CD4-positive, alpha-beta T cell (primary cell): Measurements from ENCODE around the gene ADCYAP1R1. TPM values are rescaled to one million over a fixed set of nuclear protein-coding genes. Genes with fewer than 3 reads are reported as not detected.
A peak's percentile ranks its signal among the peaks of the same experiment; 100 is the strongest.

Experiments used
- ATAC-seq: fragments of 200-7000 bp; cut with Tn5 transposase; one replicate; pipeline ENCODE4 v1.10.0; 2022; ENCODE audit warnings: mild to moderate bottlenecking; ENCODE audit not compliant: poor library complexity
- CTCF ChIA-PET: fragments of 350-600 bp; sonication (Branson Sonifier 250); formaldehyde crosslinking; loops from one replicate; lab custom pipeline; 2021; ENCODE audit warnings: antibody characterized with exemption, inconsistent platforms; lab: Charles Lee
- POLR2A ChIA-PET: fragments of 350-600 bp; sonication (Branson Sonifier 250); formaldehyde crosslinking; loops from one replicate; lab custom pipeline; 2021; ENCODE audit warnings: antibody characterized with exemption, inconsistent platforms; lab: Charles Lee
- DNase-seq, 14 experiments: peaks; one replicate each; pipeline ENCODE4 v3.0.0-alpha.2; 2013 to 2020; ENCODE audit warnings: mixed read lengths in 2 of 14
- H3K27ac ChIP-seq, 2 donors: one replicate each; pipeline versions ENCODE4 v1.5.1 to v1.7.0; 2013; ENCODE audit warnings: low read length in 2 of 2, low read depth in 1 of 2, mild to moderate bottlenecking in 1 of 2
- H3K27me3 ChIP-seq, 2 experiments: 1 replicate in 1 of 2; 2 replicates in 1 of 2; pipeline versions ENCODE4 v1.6.1 to v1.7.0; 2013; ENCODE audit warnings: low read length in 2 of 2, control low read depth in 1 of 2, mild to moderate bottlenecking in 1 of 2, moderate library complexity in 1 of 2; ENCODE audit not compliant: insufficient read depth in 2 of 2, control insufficient read depth in 1 of 2
- H3K36me3 ChIP-seq: one replicate; pipeline ENCODE4 v1.6.1; 2013; ENCODE audit warnings: low read length, control low read depth; ENCODE audit not compliant: insufficient read depth
- H3K4me1 ChIP-seq: one replicate; pipeline ENCODE4 v1.6.1; 2013; ENCODE audit warnings: low read length, control low read depth; ENCODE audit not compliant: insufficient read depth
- H3K4me3 ChIP-seq: one replicate; pipeline ENCODE4 v1.5.1; 2013; ENCODE audit warnings: mild to moderate bottlenecking, low read length, moderate library complexity
- H3K9me3 ChIP-seq, 2 experiments: 1 replicate in 1 of 2; 2 replicates in 1 of 2; pipeline versions ENCODE4 v1.6.1 to v1.7.0; 2013; ENCODE audit warnings: low read length in 2 of 2, mild to moderate bottlenecking in 2 of 2, control low read depth in 1 of 2, moderate library complexity in 1 of 2; ENCODE audit not compliant: control insufficient read depth in 1 of 2, insufficient read depth in 1 of 2
- H3K27ac Mint-ChIP-seq: one replicate; pipeline ENCODE4 v1.8.0; 2020; ENCODE audit warnings: mixed read lengths
- H3K27me3 Mint-ChIP-seq: one replicate; pipeline ENCODE4 v1.8.0; 2021; ENCODE audit warnings: mixed read lengths
- H3K36me3 Mint-ChIP-seq: one replicate; pipeline ENCODE4 v1.8.0; 2021; ENCODE audit warnings: low read depth, mixed read lengths
- H3K4me1 Mint-ChIP-seq: one replicate; pipeline ENCODE4 v1.8.0; 2021; ENCODE audit warnings: low read depth, mixed read lengths
- H3K4me3 Mint-ChIP-seq: one replicate; pipeline ENCODE4 v1.8.0; 2020; ENCODE audit warnings: mild to moderate bottlenecking, mixed read lengths
- H3K9me3 Mint-ChIP-seq: one replicate; pipeline ENCODE4 v1.8.0; 2020; ENCODE audit warnings: mixed read lengths
- CTCF ChIP-seq: fragments of 200-600 bp; IDR thresholded peaks from one replicate; pipeline ENCODE4 v1.8.0; 2022; ENCODE audit warnings: antibody characterized with exemption, mild to moderate bottlenecking
- intact Hi-C, 2 experiments: fragments of 100-400 bp; cut with DNase I in 1 of 2; cut with micrococcal nuclease in 1 of 2; formaldehyde crosslinking; loops; one replicate each; pipeline versions ENCODE4 v1.15.1 to v1.9.0; 2023 to 2025; cut with DNase I, micrococcal nuclease
- total RNA-seq, 174 experiments: library from RNA in 2 of 174; stranded (reverse) in 2 of 174; gene quantifications; one replicate each; pipeline ENCODE4 v1.2.3 and lab custom pipeline; 2021 to 2026

The ADCYAP1R1 gene
- total RNA-seq, 2 experiments from 2014 or later, result not detected

GRCh38 chr7:31027161-31027965 lies 24.7 kb upstream of the ADCYAP1R1 start:
- Histone ChIP-seq H3K9me3 (peaks cover 0 to 12% of the 10 kb centered on the region in 2 experiments), H3K27me3 (no peaks in the 10 kb centered on the region), H3K36me3 (no peaks in the 10 kb centered on the region), H3K4me3 (no peak overlapping the region), H3K4me1 (peaks cover 26% of the 10 kb centered on the region), H3K27ac (no peak overlapping the region)
- no peak overlapping the region for H3K4me3 Mint-ChIP-seq
- intact Hi-C loops, result no loop called here
- H3K4me1 Mint-ChIP-seq, result peaks cover 20% of the 10 kb centered on the region
- ATAC-seq, result no peak
- peak in 2 of 14 experiments; percentile 17 to 18 for DNase-seq
- ChIA-PET POLR2A (no interaction called here), CTCF (no interaction called here)
- H3K9me3 Mint-ChIP-seq, result no peaks in the 10 kb centered on the region
- no peaks in the 10 kb centered on the region for H3K36me3 Mint-ChIP-seq
- H3K27me3 Mint-ChIP-seq, result no peaks in the 10 kb centered on the region
- no peak for TF ChIP-seq CTCF
- no peak overlapping the region for H3K27ac Mint-ChIP-seq

GRCh38 chr7:31028006-31028405 lies 24.1 kb upstream of the ADCYAP1R1 start:
- no peaks in the 10 kb centered on the region for H3K36me3 ChIP-seq
- H3K4me3 ChIP-seq, result no peak overlapping the region
- H3K36me3 Mint-ChIP-seq, result no peaks in the 10 kb centered on the region
- H3K4me1 ChIP-seq, result peaks cover 21% of the 10 kb centered on the region
- intact Hi-C loops, result no loop called here
- H3K27me3 Mint-ChIP-seq, result no peaks in the 10 kb centered on the region
- ChIA-PET CTCF (no interaction called here), POLR2A (no interaction called here)
- H3K27me3 ChIP-seq, result no peaks in the 10 kb centered on the region
- H3K4me1 Mint-ChIP-seq, result peaks cover 16% of the 10 kb centered on the region
- H3K27ac ChIP-seq, result no peak overlapping the region
- H3K9me3 ChIP-seq, result peaks cover 0 to 12% of the 10 kb centered on the region in 2 experiments
- no peaks in the 10 kb centered on the region for H3K9me3 Mint-ChIP-seq
- no peak for TF ChIP-seq CTCF
- H3K4me3 Mint-ChIP-seq, result no peak overlapping the region
- ATAC-seq, result no peak
- no peak overlapping the region for H3K27ac Mint-ChIP-seq
- no peak for DNase-seq

GRCh38 chr7:31028417-31028992 lies 23.6 kb upstream of the ADCYAP1R1 start:
- no peak for DNase-seq
- no peaks in the 10 kb centered on the region for H3K36me3 ChIP-seq
- peaks cover 12% of the 10 kb centered on the region for H3K4me1 Mint-ChIP-seq
- ATAC-seq, result no peak
- H3K36me3 Mint-ChIP-seq, result no peaks in the 10 kb centered on the region
- no peak overlapping the region for H3K27ac Mint-ChIP-seq
- H3K9me3 Mint-ChIP-seq, result no peaks in the 10 kb centered on the region
- peaks cover 16% of the 10 kb centered on the region for H3K4me1 ChIP-seq
- intact Hi-C loops, result no loop called here
- H3K27me3 Mint-ChIP-seq, result no peaks in the 10 kb centered on the region
- H3K9me3 ChIP-seq, result peaks cover 0 to 12% of the 10 kb centered on the region in 2 experiments
- H3K4me3 Mint-ChIP-seq, result no peak overlapping the region
- ChIA-PET POLR2A (no interaction called here), CTCF (no interaction called here)
- no peak overlapping the region for H3K27ac ChIP-seq
- H3K4me3 ChIP-seq, result no peak overlapping the region
- no peak for TF ChIP-seq CTCF
- no peaks in the 10 kb centered on the region for H3K27me3 ChIP-seq
